ENCODE measurements around the gene RASSF5.

Gene RASSF5

DNA sequence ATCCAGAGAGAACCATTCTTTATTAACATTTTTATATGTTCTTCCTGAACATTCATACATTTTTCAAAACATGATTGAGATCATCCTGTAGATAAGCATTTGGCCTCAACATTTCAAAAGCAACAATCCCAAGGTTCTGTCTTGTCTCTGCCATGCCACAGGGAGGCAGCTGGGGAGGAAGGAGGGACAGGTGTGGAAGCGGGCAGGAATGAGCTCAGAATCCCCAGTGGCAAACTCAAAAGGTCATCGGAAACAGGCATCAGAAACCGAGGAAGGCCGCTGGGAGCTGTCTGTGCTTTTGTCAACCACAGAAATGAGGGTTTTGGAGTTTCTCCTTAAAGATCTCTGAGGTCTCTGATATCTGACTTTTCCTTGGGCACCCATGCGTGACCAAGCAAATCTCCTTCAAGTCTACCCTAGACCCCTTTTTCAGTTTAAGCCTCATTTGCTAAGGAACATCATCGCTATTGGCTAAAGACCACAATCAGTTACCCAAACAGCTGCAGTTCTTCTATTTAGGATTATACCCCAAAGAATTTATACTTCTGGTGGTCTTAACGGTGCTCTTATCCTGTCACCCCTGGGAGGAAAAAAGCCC lies 34.0 kb downstream of the RASSF5 start:
- ATAC-seq (ENCODE audit: insufficient read depth, low read depth): no peak
- Histone ChIP-seq H4K20me1 (ENCODE audit: insufficient read depth, low read length) (no peaks in the 10 kb centered on the region), H3K9me3 (ENCODE audit: insufficient read depth, low read length, severe bottlenecking) (no peaks in the 10 kb centered on the region), H3K4me3 (ENCODE audit: low read depth in 1 of 2, low read length in 2 of 2) (no peak overlapping the region), H3K4me1 (ENCODE audit: insufficient read depth, low read length) (peaks cover 6% of the 10 kb centered on the region), H3K79me2 (ENCODE audit: insufficient read depth, low read length) (no peaks in the 10 kb centered on the region), H3K27me3 (ENCODE audit: insufficient read depth, low read length, poor library complexity) (peaks cover 3% of the 10 kb centered on the region), H3K9ac (ENCODE audit: low read depth, low read length) (no peak overlapping the region), H3K36me3 (ENCODE audit: insufficient read depth, low read length) (no peaks in the 10 kb centered on the region), H2AFZ (ENCODE audit: low read depth, low read length) (no peak overlapping the region), H3K27ac (ENCODE audit: low read length) (no peak overlapping the region), H3K4me2 (ENCODE audit: insufficient read depth, low read length) (no peak overlapping the region)
- TF ChIP-seq EZH2 (IDR thresholded peaks at IDR 0.05; ENCODE audit: borderline replicate concordance, low read depth, low read length, severe bottlenecking): no peak
- TF ChIP-seq CTCF (IDR thresholded peaks at IDR 0.05; ENCODE audit: borderline replicate concordance, extremely low read depth, low read length, poor library complexity, severe bottlenecking): no peak
- no peak for DNase-seq

DNA sequence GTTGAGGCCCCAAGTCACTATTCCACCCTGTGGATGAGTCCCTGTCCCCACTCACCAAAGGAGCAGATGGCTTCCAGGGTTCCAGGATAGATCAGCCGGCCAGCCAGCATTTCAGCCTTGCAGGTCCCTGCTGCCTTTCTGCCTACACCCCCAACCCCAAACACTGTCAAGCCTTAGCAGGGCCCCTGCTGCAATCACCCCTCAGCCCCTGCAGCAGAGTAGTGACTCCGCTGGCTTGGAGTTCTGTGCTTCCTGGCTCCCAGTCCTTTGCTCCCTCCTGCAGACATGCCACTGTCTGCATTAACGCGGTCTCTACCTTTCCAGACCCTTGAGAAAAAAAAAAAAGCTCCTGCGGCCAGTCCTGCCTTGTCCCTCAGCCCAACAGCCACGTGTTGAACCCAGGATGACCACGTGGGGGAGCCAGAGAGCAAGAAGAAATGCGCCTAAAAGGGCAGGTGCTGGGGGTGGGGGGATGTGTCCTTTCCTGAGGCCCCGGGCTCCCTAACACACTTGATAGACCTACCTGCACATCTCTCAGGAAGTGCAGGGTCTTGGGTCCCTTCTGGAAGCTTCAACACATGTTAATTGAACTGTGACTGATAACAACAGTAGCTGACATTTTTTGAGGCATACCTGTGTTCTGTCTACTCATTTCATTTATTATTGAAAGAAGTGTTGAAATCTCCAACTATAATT lies 37.4 kb downstream of the RASSF5 start:
- Histone ChIP-seq H3K4me2 (ENCODE audit: insufficient read depth, low read length) (no peak overlapping the region), H3K4me3 (ENCODE audit: low read depth in 1 of 2, low read length in 2 of 2) (no peak overlapping the region), H3K79me2 (ENCODE audit: insufficient read depth, low read length) (no peaks in the 10 kb centered on the region), H4K20me1 (ENCODE audit: insufficient read depth, low read length) (no peaks in the 10 kb centered on the region), H3K9ac (ENCODE audit: low read depth, low read length) (no peak overlapping the region), H3K27me3 (ENCODE audit: insufficient read depth, low read length, poor library complexity) (no peaks in the 10 kb centered on the region), H3K9me3 (ENCODE audit: insufficient read depth, low read length, severe bottlenecking) (no peaks in the 10 kb centered on the region), H3K4me1 (ENCODE audit: insufficient read depth, low read length) (peaks cover 6% of the 10 kb centered on the region), H3K36me3 (ENCODE audit: insufficient read depth, low read length) (no peaks in the 10 kb centered on the region), H2AFZ (ENCODE audit: low read depth, low read length) (0 out of 2 replicates have a peak overlapping the region, but pooled peaks have one; percentile 42), H3K27ac (ENCODE audit: low read length) (no peak overlapping the region)
- ATAC-seq (ENCODE audit: insufficient read depth, low read depth): peak; percentile 91
- peak; percentile 83 for DNase-seq
- TF ChIP-seq EZH2 (IDR thresholded peaks at IDR 0.05; ENCODE audit: borderline replicate concordance, low read depth, low read length, severe bottlenecking) (no peak), CTCF (IDR thresholded peaks at IDR 0.05; ENCODE audit: borderline replicate concordance, extremely low read depth, low read length, poor library complexity, severe bottlenecking) (peak; percentile 97)

DNA sequence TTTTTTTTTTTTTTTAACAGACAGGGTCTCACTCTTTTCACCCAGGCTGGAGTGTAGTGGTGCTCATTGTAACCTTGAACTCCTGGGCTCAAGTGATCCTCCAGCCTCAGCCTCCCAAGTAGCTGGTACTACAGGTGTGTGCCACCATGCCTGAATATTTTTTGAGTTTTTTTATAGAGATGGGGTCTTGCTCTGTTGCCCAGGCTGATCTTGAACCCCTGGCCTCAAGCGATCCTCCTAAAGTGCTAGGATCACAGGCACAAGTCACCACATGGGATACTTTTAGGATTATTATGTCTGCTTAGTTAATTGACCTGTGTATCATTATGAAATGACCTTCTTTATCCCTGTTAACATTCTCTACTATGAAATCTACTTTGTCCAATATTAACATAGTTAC lies 38.0 kb downstream of the RASSF5 start:
- H3K4me1 ChIP-seq (ENCODE audit: insufficient read depth, low read length): peaks cover 6% of the 10 kb centered on the region
- no peak overlapping the region for H3K4me3 ChIP-seq (ENCODE audit: low read depth in 1 of 2, low read length in 2 of 2)
- TF ChIP-seq EZH2 (IDR thresholded peaks at IDR 0.05; ENCODE audit: borderline replicate concordance, low read depth, low read length, severe bottlenecking): no peak
- no peak for TF ChIP-seq CTCF (IDR thresholded peaks at IDR 0.05; ENCODE audit: borderline replicate concordance, extremely low read depth, low read length, poor library complexity, severe bottlenecking)
- no peaks in the 10 kb centered on the region for H3K27me3 ChIP-seq (ENCODE audit: insufficient read depth, low read length, poor library complexity)
- no peak for ATAC-seq (ENCODE audit: insufficient read depth, low read depth)
- no peak overlapping the region for H3K27ac ChIP-seq (ENCODE audit: low read length)
- no peaks in the 10 kb centered on the region for H3K36me3 ChIP-seq (ENCODE audit: insufficient read depth, low read length)
- H2AFZ ChIP-seq (ENCODE audit: low read depth, low read length): no peak overlapping the region
- no peaks in the 10 kb centered on the region for H3K9me3 ChIP-seq (ENCODE audit: insufficient read depth, low read length, severe bottlenecking)
- H3K79me2 ChIP-seq (ENCODE audit: insufficient read depth, low read length): no peaks in the 10 kb centered on the region
- H3K9ac ChIP-seq (ENCODE audit: low read depth, low read length): no peak overlapping the region
- no peak overlapping the region for H3K4me2 ChIP-seq (ENCODE audit: insufficient read depth, low read length)
- H4K20me1 ChIP-seq (ENCODE audit: insufficient read depth, low read length): no peaks in the 10 kb centered on the region
- DNase-seq: no peak

Measured in DND-41 (cell line).